SK-N-MC (cell line): ENCODE measurements around the gene ELOVL6.

ENCODE experiments used
- EZH2 ChIP-seq: fragments of 200-600 bp; sonication (generic); IDR thresholded peaks from one replicate; pipeline ENCODE4 v1.6.1; 2017; ENCODE audit warnings: antibody characterized with exemption
- POLR2AphosphoS5 ChIP-seq: IDR thresholded peaks from 2 replicates; pipeline ENCODE4 v1.6.1; 2012; ENCODE audit warnings: mild to moderate bottlenecking, low read depth, low read length, borderline replicate concordance

DNA sequence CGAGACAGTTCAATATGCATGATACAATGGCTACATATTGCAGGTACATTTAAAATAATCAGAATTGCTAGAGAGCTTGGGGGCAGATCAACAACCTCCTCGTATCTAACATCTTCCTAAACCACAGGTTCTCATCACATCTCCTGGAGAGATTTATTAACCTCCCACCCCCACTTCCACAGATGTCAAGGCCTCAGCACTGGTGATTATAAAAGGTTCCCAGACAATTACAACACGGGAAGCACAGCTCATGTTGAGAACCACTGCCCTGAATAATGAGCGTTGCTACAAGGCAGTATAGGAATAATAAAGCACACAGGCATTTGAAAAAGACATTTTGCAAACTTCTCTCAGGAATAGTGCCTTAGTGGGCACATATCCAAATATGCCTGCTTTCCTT, 42.8 kb downstream of the ELOVL6 start:
- TF ChIP-seq POLR2AphosphoS5 (no peak), EZH2 (no peak)
